T-helper 22 cell (primary cell): ENCODE data around the gene PDE4B.
A peak's percentile ranks its signal among the peaks of the same experiment; 100 is the strongest.

ENCODE experiments used
- DNase-seq: peaks from one replicate; pipeline ENCODE4 v3.0.0-alpha.2; 2020; ENCODE audit warnings: low read depth

Gene PDE4B

DNA sequence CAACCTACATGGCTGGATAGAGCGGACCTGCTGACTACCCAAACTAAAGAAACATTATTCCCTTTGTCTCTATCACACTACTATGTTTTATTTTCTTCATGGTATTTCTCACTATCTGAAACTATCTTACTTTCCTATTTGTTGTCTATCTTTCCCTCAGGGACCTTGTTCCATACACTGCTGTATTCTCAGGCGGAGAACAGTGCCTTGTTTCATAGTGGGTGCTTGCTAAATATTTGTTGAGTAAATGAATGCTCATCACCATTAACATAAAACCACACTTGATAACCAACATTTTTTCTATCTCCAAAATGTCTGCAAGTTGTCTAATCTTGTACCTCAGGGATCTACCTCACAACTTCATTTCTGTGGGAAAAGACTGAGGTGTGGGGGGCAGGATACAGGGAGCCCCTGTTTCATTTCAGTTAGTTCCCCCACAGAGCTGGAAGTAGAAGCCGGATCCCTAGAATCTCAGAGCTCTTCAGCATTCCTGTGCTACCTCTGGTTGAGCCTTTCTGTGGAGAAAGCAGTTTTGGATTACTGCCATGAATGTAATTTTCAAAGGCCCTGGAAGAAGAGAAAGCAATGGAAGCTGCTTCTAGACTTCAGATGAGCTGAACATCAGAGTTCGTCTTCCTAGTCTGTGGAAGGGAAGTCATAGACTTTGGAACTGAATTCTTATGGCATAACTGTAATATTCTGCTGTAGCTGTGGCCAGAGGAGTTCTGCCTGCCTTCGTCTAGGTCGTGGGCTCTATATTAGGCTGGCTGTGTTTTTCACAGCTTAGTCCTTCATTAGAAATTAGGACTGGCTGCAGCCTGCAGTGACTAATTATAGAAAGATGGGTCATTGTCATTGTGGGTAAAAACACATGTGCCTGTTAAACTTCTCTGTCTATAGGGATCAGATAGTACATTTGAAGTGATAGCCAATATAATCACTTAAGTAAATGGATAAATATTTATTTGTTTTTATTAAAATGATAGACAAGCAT is 448.1 kb downstream of the PDE4B start:
- DNase-seq = no peak

DNA sequence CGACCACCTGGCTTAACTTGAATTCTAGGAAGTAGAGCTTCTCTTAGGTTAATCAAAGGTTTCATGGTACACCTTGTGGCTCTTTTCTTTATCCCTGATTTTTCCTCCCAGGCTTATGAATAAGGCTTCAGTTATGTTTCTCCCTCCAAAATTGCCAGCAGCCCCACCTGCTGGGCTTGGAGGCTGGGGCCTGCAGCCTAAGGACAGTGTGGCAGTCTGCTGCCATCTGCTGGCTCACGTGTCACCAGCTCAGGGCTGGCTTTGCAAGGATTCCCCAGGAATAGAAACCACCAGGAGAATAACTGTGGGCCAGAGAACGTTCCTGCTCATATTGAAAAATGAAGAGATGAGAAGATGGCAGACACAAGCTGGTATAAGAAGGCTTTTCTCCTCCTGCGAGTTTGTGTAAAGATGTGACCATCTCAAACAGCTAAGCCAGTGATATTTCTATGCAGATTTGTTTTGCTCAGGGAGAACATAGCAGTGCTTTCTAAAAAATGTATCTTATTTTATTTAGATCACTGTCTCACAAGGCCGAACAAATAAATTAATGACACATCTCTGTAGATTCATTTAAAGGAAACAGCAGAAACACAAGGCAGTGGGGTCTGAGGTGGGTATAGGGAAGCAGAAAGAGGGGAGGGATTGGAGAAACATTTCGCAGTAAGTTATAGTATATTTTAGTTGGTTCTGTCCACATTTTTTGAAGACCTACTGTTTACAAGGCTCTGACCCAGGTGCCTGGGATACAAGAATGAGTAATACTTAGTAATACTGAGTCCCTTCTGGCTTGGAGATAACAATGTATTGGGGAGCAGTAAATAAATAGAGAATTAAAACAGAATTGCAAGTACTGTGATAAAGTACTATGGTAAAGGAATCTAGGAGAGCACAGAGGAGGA is 450.2 kb downstream of the PDE4B start:
- peak; percentile 46 for DNase-seq

DNA sequence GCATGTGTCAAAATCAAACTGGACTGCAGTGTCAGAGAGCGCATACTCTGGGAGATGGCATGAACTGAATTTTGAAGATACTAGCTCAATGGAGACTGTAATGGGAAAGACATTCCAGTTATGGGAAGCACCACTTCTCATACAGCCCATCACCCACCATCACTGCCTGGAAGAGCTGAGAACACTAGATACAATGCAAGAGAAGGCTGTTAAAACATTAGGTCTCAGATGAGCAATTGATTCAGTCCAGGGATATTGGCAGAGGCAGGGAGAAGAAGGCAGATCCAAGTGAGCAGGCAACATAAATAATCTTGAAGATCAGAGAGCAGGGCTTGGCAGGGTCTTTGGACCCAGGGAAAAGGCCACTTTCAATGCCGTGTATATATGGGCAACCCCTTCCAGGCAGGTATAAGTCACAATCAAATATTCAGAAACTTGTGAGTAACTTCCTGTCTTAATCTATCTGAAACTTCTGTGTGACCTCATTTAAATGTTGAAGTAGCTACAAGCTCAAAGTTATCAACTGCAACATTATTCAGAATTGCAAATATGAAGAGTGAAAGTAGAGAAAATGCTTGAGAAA is 450.9 kb downstream of the PDE4B start:
- no peak for DNase-seq

DNA sequence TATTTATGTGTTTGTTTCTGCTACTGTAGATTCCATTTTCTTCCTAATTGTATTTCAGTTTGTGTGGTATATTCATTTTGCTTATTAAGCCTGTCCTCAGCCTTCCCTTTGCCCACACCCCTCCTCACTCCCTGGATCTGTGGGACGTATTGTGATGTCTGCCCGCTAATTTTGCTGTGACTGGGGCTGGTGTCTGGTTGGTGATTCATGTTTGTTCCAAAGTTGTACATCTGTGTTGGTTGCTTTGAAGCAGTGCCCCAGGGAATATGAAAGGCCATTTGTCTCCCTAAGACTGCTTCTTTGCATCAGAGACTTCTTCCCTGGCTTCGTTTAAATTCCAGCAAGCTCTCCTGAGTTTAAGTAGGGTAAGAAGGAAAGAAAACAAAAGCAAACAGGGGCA is 451.7 kb downstream of the PDE4B start:
- DNase-seq = no peak

DNA sequence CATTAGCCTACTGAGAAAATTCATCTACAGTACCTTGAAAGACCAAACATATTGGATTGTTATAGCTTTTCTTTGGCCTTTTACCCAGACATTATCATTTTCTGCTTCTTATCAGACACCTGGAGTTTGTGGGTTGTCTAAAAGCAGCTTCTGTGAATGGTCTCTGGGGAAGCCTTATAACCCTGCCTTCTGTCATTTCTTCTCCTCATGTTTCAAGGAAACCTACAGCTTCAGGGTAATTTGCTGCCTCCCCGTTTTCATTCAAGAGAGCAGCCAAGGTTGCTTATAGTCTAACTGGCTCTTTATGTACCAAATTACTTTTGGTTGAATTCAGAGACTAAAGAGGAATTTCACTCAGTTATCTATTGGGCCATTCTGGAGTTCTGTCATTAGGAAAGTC is 453.0 kb downstream of the PDE4B start:
- no peak for DNase-seq

DNA sequence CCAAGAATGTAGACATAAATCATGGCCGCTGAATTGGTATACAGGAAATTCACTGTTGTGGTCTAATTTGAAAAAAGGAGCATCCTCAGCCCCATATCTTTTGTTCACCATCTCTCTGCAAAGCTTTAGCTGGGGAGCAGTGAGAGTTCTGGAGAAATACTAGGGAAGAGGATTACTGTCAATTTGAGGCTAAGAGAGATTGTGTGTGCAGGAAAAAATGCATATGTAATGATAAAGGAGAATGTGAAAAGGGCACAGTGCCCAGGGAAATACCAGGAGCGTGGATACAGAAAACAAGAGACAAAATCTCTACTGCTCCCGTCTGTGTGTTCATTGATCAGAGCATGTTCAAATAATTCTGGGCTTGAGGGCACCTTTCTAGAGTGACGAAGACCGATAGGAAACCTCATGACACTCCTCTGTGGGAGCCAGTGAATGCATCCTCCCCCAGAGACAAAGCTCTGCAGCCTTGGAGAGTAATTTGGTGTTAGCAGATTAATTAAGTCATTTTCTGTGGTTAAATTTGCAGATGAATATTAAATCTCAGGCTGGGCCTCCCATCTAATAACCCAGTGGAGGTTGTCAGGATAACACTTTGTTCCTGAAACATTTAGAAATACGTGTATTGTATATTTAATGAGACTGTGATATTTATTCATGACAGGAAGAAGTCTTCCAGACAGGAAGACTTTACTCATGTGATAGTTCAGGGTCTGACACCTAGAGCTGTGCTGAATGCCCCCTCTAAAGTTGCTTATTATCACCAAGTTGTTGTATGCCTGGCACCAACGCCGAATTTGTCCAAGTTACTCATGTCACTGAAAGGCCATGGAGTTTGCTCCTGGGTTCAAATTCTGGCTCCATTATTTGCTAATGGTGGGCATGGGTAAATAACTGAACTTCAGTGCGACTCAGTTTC is 453.9 kb downstream of the PDE4B start:
- no peak for DNase-seq

DNA sequence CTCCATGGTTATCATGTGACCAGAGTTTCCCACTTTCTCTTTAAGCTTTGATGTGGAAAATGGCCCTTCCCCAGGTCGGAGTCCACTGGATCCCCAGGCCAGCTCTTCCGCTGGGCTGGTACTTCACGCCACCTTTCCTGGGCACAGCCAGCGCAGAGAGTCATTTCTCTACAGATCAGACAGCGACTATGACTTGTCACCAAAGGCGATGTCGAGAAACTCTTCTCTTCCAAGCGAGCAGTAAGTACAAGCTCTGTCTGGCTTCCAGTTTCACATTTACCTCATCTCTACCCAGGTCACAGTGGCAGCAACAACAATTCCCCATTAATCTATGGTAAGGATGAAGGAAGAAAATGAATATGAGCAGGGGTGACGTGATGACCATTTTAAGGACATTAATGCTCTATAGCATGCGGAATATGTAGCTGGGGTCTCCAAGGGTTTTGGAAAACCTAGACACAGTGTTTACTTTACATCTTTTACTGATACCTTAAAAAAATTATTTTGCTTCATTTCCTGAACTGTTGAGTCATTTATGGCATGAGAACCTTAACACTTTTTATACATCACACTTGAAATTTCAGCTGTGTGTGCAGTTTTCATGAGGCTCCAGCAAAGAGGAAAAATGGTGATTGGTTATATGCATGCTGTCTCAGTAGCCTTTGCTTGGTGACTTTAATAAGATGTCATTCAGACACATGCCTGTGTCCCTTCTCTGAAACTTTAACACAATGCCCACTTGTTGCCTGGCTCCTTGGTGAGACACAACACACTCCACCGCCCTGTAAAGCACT is 454.9 kb downstream of the PDE4B start:
- no peak for DNase-seq

DNA sequence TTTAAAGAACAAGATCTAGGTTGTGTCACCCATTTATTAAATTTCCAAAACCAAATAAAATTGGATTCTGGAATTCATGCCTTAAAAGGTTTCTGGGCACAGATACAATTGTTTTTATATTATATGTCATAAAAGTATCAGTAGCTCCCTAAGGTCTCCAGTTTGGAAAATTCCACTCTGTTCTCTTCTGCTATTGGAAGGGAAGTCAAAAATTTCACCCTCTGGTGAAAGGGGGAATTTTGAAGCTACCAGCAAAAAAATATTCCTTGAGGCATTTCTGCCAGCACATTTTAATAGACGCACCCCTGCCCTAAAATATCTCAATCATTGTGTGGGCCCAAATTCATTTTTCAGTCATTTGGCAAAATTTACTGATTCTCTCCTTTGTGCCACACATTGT is 455.6 kb downstream of the PDE4B start:
- DNase-seq = no peak

DNA sequence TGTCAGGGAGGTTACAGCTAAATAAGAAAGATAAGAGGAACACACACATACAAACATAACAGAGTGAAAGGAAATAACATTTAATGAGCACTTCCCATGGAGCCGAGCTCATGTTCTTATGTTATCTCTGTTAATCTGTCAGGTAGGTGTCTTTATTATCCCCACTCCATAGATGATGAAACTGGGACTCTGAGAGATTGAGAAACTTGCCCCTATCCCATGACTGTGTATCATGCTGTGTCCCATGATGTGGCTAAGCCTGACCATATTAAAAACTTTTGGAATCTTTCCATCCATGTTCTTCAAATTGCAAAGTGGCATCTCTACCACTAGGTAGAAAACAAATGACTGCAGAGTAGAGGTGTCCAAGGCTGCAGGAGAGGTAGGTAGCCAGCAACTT is 456.1 kb downstream of the PDE4B start:
- no peak for DNase-seq

DNA sequence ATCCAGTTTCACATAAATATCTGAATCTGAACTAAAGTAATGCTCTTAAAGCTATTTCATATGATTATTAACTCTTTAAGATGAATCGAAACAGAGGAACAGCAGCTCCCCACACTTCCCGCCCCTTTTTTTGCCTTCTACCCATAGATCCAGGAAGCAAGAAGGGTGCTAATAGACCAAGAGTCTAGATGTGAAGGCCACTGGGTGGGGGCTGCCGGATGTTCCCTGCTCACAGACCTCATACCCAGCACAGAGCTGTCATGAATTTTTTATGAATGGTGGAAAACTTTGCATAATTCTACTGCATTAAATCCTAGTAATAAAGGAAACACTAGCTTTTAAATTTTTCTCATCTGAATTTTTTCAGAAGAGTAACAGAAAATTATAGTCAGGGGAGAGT is 457.4 kb downstream of the PDE4B start:
- DNase-seq = no peak

DNA sequence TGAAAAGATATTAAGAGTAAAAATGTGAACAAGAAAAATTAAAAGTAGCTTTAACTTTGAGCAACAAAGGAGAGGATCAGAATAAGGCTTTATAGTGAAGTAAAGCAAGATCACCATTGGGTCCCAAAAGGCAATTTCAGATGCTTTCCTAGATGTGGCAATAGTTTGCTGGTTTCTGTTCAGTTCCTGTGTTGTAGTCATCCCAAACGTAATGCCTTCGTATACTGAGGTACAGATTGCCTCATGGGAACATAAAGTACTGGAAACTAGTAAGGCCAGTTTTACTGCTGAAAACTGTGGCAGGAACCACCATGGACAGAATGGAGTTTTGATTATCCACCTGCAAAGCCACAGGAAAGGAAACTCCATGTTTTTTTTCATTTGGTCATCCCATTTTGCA is 457.8 kb downstream of the PDE4B start:
- DNase-seq = no peak

DNA sequence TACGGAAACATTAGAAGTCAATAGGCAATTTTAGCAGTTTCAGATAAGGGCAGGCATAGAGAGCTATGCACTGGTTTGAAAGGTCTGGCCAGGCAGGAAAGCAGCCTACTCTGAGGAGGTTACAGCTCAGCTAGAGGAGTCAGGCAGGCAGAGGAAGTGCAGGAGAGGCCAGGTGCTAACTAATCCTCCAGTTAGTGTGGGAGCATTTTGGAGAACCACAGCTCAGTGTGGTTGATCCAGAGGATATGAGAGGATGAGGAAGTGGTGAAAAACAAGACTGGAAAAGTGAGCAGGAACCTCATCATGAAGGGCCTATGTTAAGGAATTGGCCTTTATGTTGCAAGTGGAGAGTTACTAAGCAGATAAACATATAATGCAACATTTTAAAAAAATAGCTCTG is 458.9 kb downstream of the PDE4B start:
- no peak for DNase-seq

DNA sequence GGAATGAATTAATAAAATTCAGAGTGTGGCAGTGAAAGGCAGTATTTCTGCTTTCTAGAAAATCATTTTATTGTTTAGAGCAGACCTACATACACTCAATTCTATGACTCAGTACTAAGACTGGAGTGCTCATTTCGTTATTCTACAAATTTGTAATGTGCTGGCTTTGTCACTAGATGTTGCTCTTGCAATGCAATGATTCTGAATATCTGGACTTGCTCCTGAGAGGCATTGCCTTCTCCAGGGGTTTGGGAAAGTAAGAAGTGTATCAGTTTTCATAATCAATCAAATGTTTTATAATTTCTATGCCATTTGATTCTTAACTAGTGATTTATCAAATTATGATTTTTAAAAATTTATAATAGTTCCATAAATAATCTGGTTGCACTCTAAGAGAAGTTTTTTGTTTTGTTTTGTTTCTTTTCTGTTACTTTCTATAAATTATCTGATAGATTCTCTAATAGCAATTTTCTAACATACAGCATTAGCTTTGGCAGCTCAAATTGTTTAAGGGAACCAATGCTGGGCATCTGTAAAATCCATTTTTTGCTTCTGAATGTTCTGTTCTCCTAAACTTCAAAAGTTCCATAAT is 460.7 kb downstream of the PDE4B start:
- no peak for DNase-seq

DNA sequence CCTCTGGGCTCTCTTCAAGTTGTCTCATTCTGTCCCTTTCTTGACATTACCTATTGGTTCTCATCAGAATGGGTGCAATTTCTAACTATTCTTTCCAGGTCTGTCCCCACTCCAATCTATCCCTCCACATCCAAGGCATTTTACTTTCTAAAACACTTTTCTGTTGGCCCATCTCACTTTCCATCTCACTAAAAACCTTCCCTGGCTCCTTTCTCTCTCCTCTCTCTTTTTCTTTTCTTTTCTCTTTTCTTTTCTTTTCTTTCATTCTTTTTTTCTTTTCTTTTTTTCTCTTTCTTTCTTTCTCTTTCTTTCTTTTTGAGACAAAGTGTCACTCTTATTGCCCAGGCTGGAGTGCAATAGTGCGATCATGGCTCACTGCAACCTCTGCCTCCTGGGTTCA is 462.1 kb downstream of the PDE4B start:
- DNase-seq = no peak

DNA sequence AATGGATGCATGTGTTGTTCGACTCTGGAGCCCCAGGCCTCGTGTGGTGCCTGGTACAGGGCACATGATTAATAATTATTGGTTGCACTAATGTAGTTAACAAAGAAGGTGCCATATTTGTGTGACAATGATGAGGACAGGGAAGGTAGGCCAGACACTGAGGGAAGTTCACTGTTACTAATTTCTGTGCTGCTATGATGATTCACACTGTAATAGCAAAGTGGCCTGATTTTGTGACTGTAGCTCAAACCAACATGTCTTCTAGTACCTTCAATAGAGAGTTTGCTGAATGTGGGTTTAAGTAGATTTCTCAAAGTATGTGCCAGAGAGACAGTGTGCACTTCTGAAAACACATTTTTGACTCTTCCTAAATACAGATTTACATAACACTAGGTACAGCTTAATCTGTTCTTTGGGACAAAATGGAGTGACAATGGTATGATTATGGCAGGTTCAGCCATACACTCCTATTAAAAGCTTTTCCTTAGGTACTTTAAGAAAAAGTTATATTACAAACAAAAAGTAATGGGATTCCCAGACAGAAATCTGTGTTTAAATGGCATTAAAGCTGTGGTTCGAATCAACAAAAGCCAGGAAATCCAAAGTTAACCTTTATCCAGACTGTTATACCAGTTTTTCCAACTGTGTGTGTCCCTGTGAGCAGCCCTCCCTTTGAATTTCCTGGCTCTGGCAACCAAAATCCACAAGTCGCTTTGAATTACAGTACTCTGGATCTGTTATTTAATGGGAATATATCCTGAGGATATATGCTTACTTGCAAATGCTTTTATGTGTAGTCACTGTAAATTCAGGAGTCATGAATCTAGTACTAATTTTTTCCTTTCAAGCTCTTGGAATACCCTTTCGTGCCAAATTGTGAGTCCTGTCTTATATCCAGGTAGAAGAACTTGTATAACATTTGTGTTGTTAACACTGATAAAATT is 464.2 kb downstream of the PDE4B start:
- DNase-seq = no peak

DNA sequence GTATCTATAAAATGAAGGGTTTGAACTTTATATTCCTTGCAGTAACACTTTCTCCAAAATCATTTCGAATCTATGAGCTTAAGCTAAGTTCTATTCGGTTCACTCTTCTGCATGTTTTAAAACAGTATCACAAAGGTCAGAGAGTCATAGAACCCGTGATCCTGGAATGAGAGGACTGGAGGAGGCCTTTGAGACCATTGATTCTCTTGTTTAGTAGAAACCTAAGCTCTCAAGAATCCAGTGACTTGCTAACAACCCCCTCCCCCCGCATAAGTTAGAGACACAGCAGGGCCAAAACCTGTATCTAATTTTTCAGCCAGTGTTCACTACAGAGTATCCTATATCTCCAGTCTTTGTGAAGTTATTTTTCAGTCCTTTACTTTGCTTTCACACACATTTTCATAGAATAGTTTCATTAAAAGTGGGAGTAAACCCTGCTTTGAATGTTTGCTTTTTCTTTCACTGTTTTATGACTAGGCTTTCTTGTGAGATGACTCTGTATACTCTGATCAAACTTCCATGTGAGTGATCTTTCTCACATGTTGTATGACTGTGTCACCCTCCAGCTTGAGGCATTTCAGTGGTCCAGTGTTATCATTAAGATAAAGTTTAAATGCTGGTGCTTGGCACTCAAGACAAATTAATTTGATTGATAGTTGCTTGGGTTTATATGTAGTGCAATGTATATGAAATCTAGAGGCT is 465.9 kb downstream of the PDE4B start:
- DNase-seq = no peak

DNA sequence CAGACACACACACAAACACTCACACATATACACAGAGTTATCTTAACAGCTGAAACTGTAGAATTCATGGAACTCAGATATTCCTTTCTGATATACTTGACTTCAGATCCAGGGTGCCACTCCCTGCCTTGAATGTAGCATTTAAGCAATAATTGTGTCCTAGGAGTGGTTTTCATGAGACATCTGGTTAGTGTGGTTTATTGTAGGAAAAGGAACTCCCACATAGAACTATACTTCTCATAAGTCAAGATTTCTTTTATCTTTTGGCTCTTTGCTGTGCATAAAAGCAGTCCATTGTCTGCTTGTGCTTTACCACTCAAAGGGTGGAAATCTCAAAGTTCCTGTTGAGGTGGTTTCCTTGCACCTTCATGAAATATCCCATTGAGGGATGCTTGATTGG is 468.7 kb downstream of the PDE4B start:
- DNase-seq = no peak

DNA sequence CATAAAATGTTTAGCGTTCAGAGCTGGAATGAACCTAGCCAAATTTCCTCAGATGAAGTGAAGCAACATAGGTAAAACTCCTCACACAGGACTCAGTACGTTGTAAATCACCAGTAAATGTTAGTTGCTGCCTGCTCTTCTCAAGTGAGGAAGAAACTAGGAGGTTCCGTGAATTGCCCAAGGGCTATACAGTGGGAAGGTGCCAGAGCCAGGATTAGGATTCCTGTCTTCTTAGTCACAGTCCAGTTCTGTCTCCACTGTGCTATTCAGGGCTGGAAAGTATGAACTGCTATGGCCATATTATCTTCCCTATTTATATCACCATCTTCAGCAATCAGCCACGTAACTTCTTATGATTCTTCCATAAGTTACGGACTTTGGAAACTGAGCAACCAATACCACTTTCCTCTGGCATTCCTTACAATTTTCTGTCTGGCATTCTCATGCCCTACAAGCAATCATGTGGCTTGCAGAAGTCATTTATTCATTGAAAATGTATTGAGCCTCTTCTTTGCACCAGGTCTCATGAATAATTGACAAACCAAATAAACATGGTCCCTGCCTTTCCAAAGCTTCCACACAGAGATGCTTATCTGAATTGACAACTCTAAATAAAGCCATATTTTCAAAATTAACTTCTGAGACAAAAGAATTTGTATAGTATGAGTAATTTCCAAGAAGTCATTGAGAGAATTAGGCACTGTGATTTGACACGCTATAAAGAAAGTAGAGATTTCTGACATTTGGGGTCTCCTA is 469.7 kb downstream of the PDE4B start:
- no peak for DNase-seq
